H9 (cell line): ENCODE measurements around the gene SCGN. TPM values are rescaled to one million over a fixed set of nuclear protein-coding genes. Genes with fewer than 3 reads are reported as not detected.

ENCODE experiments used
- DNase-seq: peaks from one replicate; pipeline ENCODE4 v3.0.0-alpha.2; 2017
- H2AFZ ChIP-seq: one replicate; pipeline ENCODE4 v1.6.1; 2013; ENCODE audit warnings: mild to moderate bottlenecking, low read length, control low read depth, moderate library complexity
- H2AK5ac ChIP-seq: 2 replicates; pipeline ENCODE4 v1.6.1; 2013; ENCODE audit warnings: low read length, control low read depth, mixed read lengths; ENCODE audit not compliant: insufficient read length
- H2BK120ac ChIP-seq: one replicate; pipeline ENCODE4 v1.6.1; 2013; ENCODE audit warnings: low read depth, mild to moderate bottlenecking, low read length, control low read depth, inconsistent platforms; ENCODE audit not compliant: poor library complexity, severe bottlenecking
- H2BK12ac ChIP-seq: 2 replicates; pipeline ENCODE4 v1.6.1; 2013; ENCODE audit warnings: low read length, control low read depth, mixed read lengths, low read depth; ENCODE audit not compliant: insufficient read length
- H2BK15ac ChIP-seq: 2 replicates; pipeline ENCODE4 v1.6.1; 2013; ENCODE audit warnings: low read depth, low read length, control low read depth
- H2BK20ac ChIP-seq: one replicate; pipeline ENCODE4 v1.6.1; 2013; ENCODE audit warnings: low read depth, mild to moderate bottlenecking, low read length, control low read depth, inconsistent platforms; ENCODE audit not compliant: poor library complexity, severe bottlenecking
- H2BK5ac ChIP-seq: 2 replicates; pipeline ENCODE4 v1.6.1; 2013; ENCODE audit warnings: low read length, control low read depth, mixed read lengths; ENCODE audit not compliant: insufficient read length
- H3K14ac ChIP-seq: 2 replicates; pipeline ENCODE4 v1.6.1; 2013; ENCODE audit warnings: low read length, control low read depth; ENCODE audit not compliant: insufficient read depth
- H3K18ac ChIP-seq: 2 replicates; pipeline ENCODE4 v1.6.1; 2013; ENCODE audit warnings: low read depth, mild to moderate bottlenecking, mixed read lengths, low read length, control low read depth; ENCODE audit not compliant: insufficient read length
- H3K23ac ChIP-seq: 2 replicates; pipeline ENCODE4 v1.6.1; 2013; ENCODE audit warnings: low read length, control low read depth, mixed read lengths, low read depth; ENCODE audit not compliant: insufficient read length
- H3K23me2 ChIP-seq: 2 replicates; pipeline ENCODE4 v1.6.1; 2013; ENCODE audit warnings: low read depth, mild to moderate bottlenecking, mixed read lengths, low read length, control low read depth; ENCODE audit not compliant: insufficient read length, poor library complexity, severe bottlenecking
- H3K27ac ChIP-seq: 2 replicates; pipeline ENCODE4 v1.5.1; 2013; ENCODE audit warnings: low read length, control low read depth, mixed read lengths, low read depth; ENCODE audit not compliant: insufficient read length
- H3K27me3 ChIP-seq: 2 replicates; pipeline ENCODE4 v1.6.1; 2013; ENCODE audit warnings: low read length, control low read depth, inconsistent platforms; ENCODE audit not compliant: insufficient read depth
- H3K4ac ChIP-seq: 2 replicates; pipeline ENCODE4 v1.6.1; 2013; ENCODE audit warnings: low read depth, mild to moderate bottlenecking, control low read depth, inconsistent platforms, low read length, moderate library complexity
- H3K4me1 ChIP-seq: 2 replicates; pipeline ENCODE4 v1.6.1; 2013; ENCODE audit warnings: low read length, control low read depth, inconsistent platforms; ENCODE audit not compliant: insufficient read depth
- H3K4me2 ChIP-seq: 2 replicates; pipeline ENCODE4 v1.6.1; 2013; ENCODE audit warnings: low read length, control low read depth, mixed read lengths; ENCODE audit not compliant: insufficient read length, insufficient read depth
- H3K56ac ChIP-seq: 2 replicates; pipeline ENCODE4 v1.6.1; 2013; ENCODE audit warnings: low read depth, mild to moderate bottlenecking, mixed read lengths, low read length, control low read depth; ENCODE audit not compliant: insufficient read length
- H3K79me1 ChIP-seq: 2 replicates; pipeline ENCODE4 v1.6.1; 2013; ENCODE audit warnings: low read depth, mild to moderate bottlenecking, moderate library complexity, low read length, control low read depth, inconsistent platforms; ENCODE audit not compliant: insufficient read depth, poor library complexity, severe bottlenecking
- H3K79me2 ChIP-seq: 2 replicates; pipeline ENCODE4 v1.6.1; 2013; ENCODE audit warnings: low read length, control low read depth, inconsistent platforms; ENCODE audit not compliant: insufficient read depth
- H3K9ac ChIP-seq: 2 replicates; pipeline ENCODE4 v1.6.1; 2013; ENCODE audit warnings: low read length, control low read depth, mixed read lengths; ENCODE audit not compliant: insufficient read length; ENCODE audit errors: extremely low read depth
- H3K9me3 ChIP-seq: one replicate; pipeline ENCODE4 v1.6.1; 2013; ENCODE audit warnings: low read depth, low read length, inconsistent platforms; ENCODE audit not compliant: control insufficient read depth
- H3T11ph ChIP-seq: one replicate; pipeline ENCODE4 v1.6.1; 2013; ENCODE audit warnings: mild to moderate bottlenecking, low read length, control low read depth, inconsistent platforms
- H4K20me1 ChIP-seq: one replicate; pipeline ENCODE4 v1.6.1; 2013; ENCODE audit not compliant: control insufficient read depth, insufficient read length, insufficient read depth
- H4K5ac ChIP-seq: 2 replicates; pipeline ENCODE4 v1.6.1; 2013; ENCODE audit warnings: low read depth, mild to moderate bottlenecking, mixed read lengths, low read length, control low read depth; ENCODE audit not compliant: insufficient read length
- H4K8ac ChIP-seq: replicated peaks from 2 replicates; pipeline ENCODE4 v1.6.1; 2013; ENCODE audit warnings: low read length, control low read depth, mixed read lengths, low read depth; ENCODE audit not compliant: insufficient read length
- H4K91ac ChIP-seq: 2 replicates; pipeline ENCODE4 v1.6.1; 2013; ENCODE audit warnings: low read depth, mild to moderate bottlenecking, moderate library complexity, mixed read lengths, low read length, control low read depth; ENCODE audit not compliant: insufficient read length
- H3K27ac Mint-ChIP-seq, 3 experiments: 2 replicates in 2 of 3; 3 replicates in 1 of 3; pipeline ENCODE4 v1.8.0; 2020 to 2021; ENCODE audit warnings: mixed read lengths in 3 of 3, mild to moderate bottlenecking in 1 of 3, moderate library complexity in 1 of 3
- H3K27me3 Mint-ChIP-seq: 2 replicates; pipeline ENCODE4 v1.8.0; 2021; ENCODE audit warnings: low read depth, mild to moderate bottlenecking, moderate library complexity, mixed read lengths
- H3K36me3 Mint-ChIP-seq, 3 experiments: 2 replicates in 2 of 3; 3 replicates in 1 of 3; pipeline ENCODE4 v1.8.0; 2020 to 2021; ENCODE audit warnings: low read depth in 3 of 3, mixed read lengths in 3 of 3; ENCODE audit not compliant: insufficient read depth in 1 of 3
- H3K4me1 Mint-ChIP-seq, 2 experiments: 2 replicates each; pipeline ENCODE4 v1.8.0; 2020; ENCODE audit warnings: mixed read lengths in 2 of 2
- H3K4me3 Mint-ChIP-seq, 2 experiments: 2 replicates in 1 of 2; 3 replicates in 1 of 2; pipeline ENCODE4 v1.8.0; 2020 to 2021; ENCODE audit warnings: mild to moderate bottlenecking in 2 of 2, mixed read lengths in 2 of 2, moderate library complexity in 1 of 2
- H3K9me3 Mint-ChIP-seq, 2 experiments: 2 replicates in 1 of 2; 3 replicates in 1 of 2; pipeline ENCODE4 v1.8.0; 2020; ENCODE audit warnings: mild to moderate bottlenecking in 2 of 2, mixed read lengths in 2 of 2, moderate library complexity in 1 of 2
- WGBS: extraction: QIAGEN DNeasy Blood & Tissue Kit; methylation state at CpG from one replicate; pipeline ENCODE4 v1.1.7; 2013; ENCODE audit warnings: missing lambda C conversion rate, low lambda C conversion rate, mixed read lengths; ENCODE audit not compliant: insufficient read length; ENCODE audit errors: extremely low coverage; 5-methylcytosine and 5-hydroxymethylcytosine counted together
- total RNA-seq: library from RNA; stranded (reverse); gene quantifications from 2 replicates; pipeline ENCODE4 v1.2.1, GENCODE V29; 2021
- TF ChIP-seq, protein P1 (sequence below): fragments of 200-600 bp; sonication (generic); conservative IDR thresholded peaks from 3 replicates; pipeline ENCODE4 v1.8.0; 2021; ENCODE audit warnings: antibody characterized with exemption, mild to moderate bottlenecking

Gene SCGN
- total RNA-seq, 1 experiment from 2014 or later: not detected

- no peak for DNase-seq
- H2BK5ac ChIP-seq: no peak overlapping the region
- no peak overlapping the region for H2AK5ac ChIP-seq
- no peaks in the 10 kb centered on the region for H3K27me3 ChIP-seq
- peaks cover 3% of the 10 kb centered on the region; the same call in 1 of the 2 replicates for H3K4me1 ChIP-seq
- H3K27ac Mint-ChIP-seq: no peak overlapping the region
- H2BK120ac ChIP-seq: no peak overlapping the region
- no peak overlapping the region for H3K23ac ChIP-seq
- no peak overlapping the region for H4K91ac ChIP-seq
- no peak overlapping the region for H3K4ac ChIP-seq
- H3K56ac ChIP-seq: no peak overlapping the region
- H4K20me1 ChIP-seq: no peaks in the 10 kb centered on the region
- H3K27ac ChIP-seq: no peak overlapping the region
- H2AFZ ChIP-seq: no peak overlapping the region
- H3K79me2 ChIP-seq: no peaks in the 10 kb centered on the region
- H2BK15ac ChIP-seq: no peak overlapping the region
- no peak overlapping the region for H3T11ph ChIP-seq
- no peak overlapping the region for H3K4me2 ChIP-seq
- H3K18ac ChIP-seq: no peak overlapping the region
- no peak overlapping the region for H2BK12ac ChIP-seq
- no peaks in the 10 kb centered on the region for H3K36me3 Mint-ChIP-seq
- peaks cover 33 to 43% of the 10 kb centered on the region in 2 experiments for H3K4me1 Mint-ChIP-seq
- no CpG with 5 or more reads among the region's 4 CpGs for WGBS
- TF ChIP-seq, protein P1, sequence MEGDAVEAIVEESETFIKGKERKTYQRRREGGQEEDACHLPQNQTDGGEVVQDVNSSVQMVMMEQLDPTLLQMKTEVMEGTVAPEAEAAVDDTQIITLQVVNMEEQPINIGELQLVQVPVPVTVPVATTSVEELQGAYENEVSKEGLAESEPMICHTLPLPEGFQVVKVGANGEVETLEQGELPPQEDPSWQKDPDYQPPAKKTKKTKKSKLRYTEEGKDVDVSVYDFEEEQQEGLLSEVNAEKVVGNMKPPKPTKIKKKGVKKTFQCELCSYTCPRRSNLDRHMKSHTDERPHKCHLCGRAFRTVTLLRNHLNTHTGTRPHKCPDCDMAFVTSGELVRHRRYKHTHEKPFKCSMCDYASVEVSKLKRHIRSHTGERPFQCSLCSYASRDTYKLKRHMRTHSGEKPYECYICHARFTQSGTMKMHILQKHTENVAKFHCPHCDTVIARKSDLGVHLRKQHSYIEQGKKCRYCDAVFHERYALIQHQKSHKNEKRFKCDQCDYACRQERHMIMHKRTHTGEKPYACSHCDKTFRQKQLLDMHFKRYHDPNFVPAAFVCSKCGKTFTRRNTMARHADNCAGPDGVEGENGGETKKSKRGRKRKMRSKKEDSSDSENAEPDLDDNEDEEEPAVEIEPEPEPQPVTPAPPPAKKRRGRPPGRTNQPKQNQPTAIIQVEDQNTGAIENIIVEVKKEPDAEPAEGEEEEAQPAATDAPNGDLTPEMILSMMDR: no peak
- H4K5ac ChIP-seq: no peak overlapping the region
- no peak overlapping the region for H3K4me3 Mint-ChIP-seq
- H4K8ac ChIP-seq: no peak overlapping the region
- H3K14ac ChIP-seq: no peak overlapping the region
- peaks cover 9% of the 10 kb centered on the region for H3K27me3 Mint-ChIP-seq
- H3K23me2 ChIP-seq: no peaks in the 10 kb centered on the region
- no peaks in the 10 kb centered on the region; a peak in 1 of 5 replicates for H3K9me3 Mint-ChIP-seq
- H3K9me3 ChIP-seq: no peaks in the 10 kb centered on the region
- no peak overlapping the region for H2BK20ac ChIP-seq
- no peak overlapping the region for H3K9ac ChIP-seq
- H3K79me1 ChIP-seq: no peaks in the 10 kb centered on the region
Measured at GRCh38 chr6:25629198-25629576, 22.8 kb upstream of the SCGN start.
